K562 (cell line): ENCODE measurements around the gene PGM2L1.

Source experiments
- FOSL1 ChIP-seq: fragments of 200-800 bp; sonication (Bioruptor generic); conservative IDR thresholded peaks from 2 replicates; pipeline ENCODE4 v1.6.1; 2016; ENCODE audit warnings: missing genetic modification characterization, missing compliant biosample characterization
- STAT5B ChIP-seq: fragments of 250-450 bp; sonication (Bioruptor Pico); IDR thresholded peaks from 2 replicates; pipeline ENCODE4 v1.8.0; 2021; ENCODE audit warnings: mild to moderate bottlenecking, inconsistent platforms
- ZNF431 ChIP-seq: sonication (generic); formaldehyde crosslinking; IDR thresholded peaks from 2 replicates; pipeline ENCODE4 v1.8.0; 2022; ENCODE audit warnings: mild to moderate bottlenecking, missing genetic modification reagents
- TF ChIP-seq, protein P1 (sequence below), 3 experiments: IDR thresholded peaks in 2 of 3; conservative IDR thresholded peaks in 1 of 3; 2 replicates each; pipeline ENCODE4 v1.5.1; 2011 to 2012; ENCODE audit warnings: low read length in 3 of 3, mild to moderate bottlenecking in 3 of 3, control low read depth in 2 of 3, improper control_type of control experiment in 1 of 3, inconsistent platforms in 1 of 3, low read depth in 1 of 3, mixed read lengths in 1 of 3, moderate library complexity in 1 of 3; ENCODE audit not compliant: insufficient read depth in 2 of 3

DNA sequence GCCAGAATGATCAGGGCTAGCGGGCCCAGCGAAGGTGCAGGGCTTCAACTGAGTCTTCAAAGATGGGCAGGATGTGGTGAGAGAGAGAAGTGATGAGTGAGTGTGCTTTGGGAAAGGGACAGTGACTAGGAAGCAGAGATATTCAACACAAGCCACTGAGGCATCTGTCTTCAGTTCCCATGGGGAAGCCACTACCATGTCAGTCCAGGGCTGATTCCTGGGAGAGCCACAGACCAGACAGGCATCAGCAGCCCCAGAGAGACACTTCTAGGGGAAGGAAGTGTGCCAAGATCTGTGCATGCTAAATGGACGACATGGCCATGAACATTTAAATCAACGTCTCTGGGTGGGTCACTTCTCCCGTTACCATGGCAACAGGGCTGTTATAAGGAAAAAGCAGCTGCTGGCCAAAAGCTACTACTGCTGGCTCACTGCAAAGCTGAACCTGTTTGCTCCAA, 115.3 kb downstream of the PGM2L1 start:
- TF ChIP-seq FOSL1 (tag) (no peak), STAT5B (CRISPR knock-in tag) (no peak), ZNF431 (CRISPR knock-in tag) (no peak)
- TF ChIP-seq, protein P1, sequence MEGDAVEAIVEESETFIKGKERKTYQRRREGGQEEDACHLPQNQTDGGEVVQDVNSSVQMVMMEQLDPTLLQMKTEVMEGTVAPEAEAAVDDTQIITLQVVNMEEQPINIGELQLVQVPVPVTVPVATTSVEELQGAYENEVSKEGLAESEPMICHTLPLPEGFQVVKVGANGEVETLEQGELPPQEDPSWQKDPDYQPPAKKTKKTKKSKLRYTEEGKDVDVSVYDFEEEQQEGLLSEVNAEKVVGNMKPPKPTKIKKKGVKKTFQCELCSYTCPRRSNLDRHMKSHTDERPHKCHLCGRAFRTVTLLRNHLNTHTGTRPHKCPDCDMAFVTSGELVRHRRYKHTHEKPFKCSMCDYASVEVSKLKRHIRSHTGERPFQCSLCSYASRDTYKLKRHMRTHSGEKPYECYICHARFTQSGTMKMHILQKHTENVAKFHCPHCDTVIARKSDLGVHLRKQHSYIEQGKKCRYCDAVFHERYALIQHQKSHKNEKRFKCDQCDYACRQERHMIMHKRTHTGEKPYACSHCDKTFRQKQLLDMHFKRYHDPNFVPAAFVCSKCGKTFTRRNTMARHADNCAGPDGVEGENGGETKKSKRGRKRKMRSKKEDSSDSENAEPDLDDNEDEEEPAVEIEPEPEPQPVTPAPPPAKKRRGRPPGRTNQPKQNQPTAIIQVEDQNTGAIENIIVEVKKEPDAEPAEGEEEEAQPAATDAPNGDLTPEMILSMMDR (IDR thresholded peaks at IDR 0.05 in 2 of 3, conservative IDR thresholded peaks at IDR 0.05 in 1 of 3; ENCODE audit: insufficient read depth in 2 of 3, low read depth in 1 of 3, low read length in 3 of 3), result no peak
